ENCODE measurements around the gene PRKAR1A.

DNA sequence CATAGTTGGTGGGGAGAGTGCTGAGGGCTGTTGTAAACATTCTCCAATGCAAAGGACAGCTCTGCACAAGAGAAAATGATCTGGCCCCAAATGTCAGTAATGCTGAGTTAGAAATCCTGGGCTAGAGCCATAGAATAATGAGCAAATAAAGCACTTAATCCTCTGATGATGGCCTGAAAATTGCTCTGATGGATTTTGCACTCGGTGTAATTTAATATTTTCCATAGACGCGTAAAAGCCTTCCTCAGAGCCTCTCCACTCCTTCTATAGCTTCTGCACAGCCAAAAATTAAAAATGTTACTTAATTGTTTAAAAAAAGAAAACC is 65.2 kb downstream of the PRKAR1A start:
- TF ChIP-seq, protein P1, sequence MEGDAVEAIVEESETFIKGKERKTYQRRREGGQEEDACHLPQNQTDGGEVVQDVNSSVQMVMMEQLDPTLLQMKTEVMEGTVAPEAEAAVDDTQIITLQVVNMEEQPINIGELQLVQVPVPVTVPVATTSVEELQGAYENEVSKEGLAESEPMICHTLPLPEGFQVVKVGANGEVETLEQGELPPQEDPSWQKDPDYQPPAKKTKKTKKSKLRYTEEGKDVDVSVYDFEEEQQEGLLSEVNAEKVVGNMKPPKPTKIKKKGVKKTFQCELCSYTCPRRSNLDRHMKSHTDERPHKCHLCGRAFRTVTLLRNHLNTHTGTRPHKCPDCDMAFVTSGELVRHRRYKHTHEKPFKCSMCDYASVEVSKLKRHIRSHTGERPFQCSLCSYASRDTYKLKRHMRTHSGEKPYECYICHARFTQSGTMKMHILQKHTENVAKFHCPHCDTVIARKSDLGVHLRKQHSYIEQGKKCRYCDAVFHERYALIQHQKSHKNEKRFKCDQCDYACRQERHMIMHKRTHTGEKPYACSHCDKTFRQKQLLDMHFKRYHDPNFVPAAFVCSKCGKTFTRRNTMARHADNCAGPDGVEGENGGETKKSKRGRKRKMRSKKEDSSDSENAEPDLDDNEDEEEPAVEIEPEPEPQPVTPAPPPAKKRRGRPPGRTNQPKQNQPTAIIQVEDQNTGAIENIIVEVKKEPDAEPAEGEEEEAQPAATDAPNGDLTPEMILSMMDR (tag by site-specific recombination; IDR thresholded peaks at IDR 0.05), result no peak
- TF ChIP-seq, protein P2, sequence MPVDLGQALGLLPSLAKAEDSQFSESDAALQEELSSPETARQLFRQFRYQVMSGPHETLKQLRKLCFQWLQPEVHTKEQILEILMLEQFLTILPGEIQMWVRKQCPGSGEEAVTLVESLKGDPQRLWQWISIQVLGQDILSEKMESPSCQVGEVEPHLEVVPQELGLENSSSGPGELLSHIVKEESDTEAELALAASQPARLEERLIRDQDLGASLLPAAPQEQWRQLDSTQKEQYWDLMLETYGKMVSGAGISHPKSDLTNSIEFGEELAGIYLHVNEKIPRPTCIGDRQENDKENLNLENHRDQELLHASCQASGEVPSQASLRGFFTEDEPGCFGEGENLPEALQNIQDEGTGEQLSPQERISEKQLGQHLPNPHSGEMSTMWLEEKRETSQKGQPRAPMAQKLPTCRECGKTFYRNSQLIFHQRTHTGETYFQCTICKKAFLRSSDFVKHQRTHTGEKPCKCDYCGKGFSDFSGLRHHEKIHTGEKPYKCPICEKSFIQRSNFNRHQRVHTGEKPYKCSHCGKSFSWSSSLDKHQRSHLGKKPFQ (tag by site-specific recombination; IDR thresholded peaks at IDR 0.05), result no peak
- TF ChIP-seq MYNN (tag by site-specific recombination; IDR thresholded peaks at IDR 0.05; ENCODE audit: borderline replicate concordance) (no peak), ZNF792 (tag by site-specific recombination; IDR thresholded peaks at IDR 0.05) (no peak)

Measured in HEK293 (cell line).